ENCODE results near the gene PCSK7.

PCSK7 gene

GRCh38 chr11:117195761-117196160 is 36.1 kb downstream of the PCSK7 start:
- Histone ChIP-seq H3K4me3 (ENCODE audit: severe bottlenecking) (no peak overlapping the region), H3K4me1 (ENCODE audit: insufficient read depth, poor library complexity, severe bottlenecking) (peaks cover 4% of the 10 kb centered on the region), H3K27me3 (ENCODE audit: insufficient read depth, poor library complexity, severe bottlenecking) (no peaks in the 10 kb centered on the region), H3K36me3 (ENCODE audit: low read depth) (peaks cover under 1% of the 10 kb centered on the region; the same call in 1 of the 2 replicates), H3K27ac (ENCODE audit: poor library complexity, severe bottlenecking) (no peak overlapping the region), H3K9me3 (ENCODE audit: severe bottlenecking) (no peaks in the 10 kb centered on the region)
- DNase-seq (ENCODE audit: low spot score) (no peak), ATAC-seq (ENCODE audit: low read depth) (no peak)
- TF ChIP-seq, protein P1, sequence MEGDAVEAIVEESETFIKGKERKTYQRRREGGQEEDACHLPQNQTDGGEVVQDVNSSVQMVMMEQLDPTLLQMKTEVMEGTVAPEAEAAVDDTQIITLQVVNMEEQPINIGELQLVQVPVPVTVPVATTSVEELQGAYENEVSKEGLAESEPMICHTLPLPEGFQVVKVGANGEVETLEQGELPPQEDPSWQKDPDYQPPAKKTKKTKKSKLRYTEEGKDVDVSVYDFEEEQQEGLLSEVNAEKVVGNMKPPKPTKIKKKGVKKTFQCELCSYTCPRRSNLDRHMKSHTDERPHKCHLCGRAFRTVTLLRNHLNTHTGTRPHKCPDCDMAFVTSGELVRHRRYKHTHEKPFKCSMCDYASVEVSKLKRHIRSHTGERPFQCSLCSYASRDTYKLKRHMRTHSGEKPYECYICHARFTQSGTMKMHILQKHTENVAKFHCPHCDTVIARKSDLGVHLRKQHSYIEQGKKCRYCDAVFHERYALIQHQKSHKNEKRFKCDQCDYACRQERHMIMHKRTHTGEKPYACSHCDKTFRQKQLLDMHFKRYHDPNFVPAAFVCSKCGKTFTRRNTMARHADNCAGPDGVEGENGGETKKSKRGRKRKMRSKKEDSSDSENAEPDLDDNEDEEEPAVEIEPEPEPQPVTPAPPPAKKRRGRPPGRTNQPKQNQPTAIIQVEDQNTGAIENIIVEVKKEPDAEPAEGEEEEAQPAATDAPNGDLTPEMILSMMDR (IDR thresholded peaks at IDR 0.05; ENCODE audit: poor library complexity, severe bottlenecking) = no peak

GRCh38 chr11:117195258-117195657 is 36.6 kb downstream of the PCSK7 start:
- peaks cover 4% of the 10 kb centered on the region; the same call in 1 of the 2 replicates for H3K36me3 ChIP-seq (ENCODE audit: low read depth)
- TF ChIP-seq, protein P1 (IDR thresholded peaks at IDR 0.05; ENCODE audit: poor library complexity, severe bottlenecking) = no peak
- H3K27me3 ChIP-seq (ENCODE audit: insufficient read depth, poor library complexity, severe bottlenecking) = no peaks in the 10 kb centered on the region
- H3K9me3 ChIP-seq (ENCODE audit: severe bottlenecking) = no peaks in the 10 kb centered on the region
- ATAC-seq (ENCODE audit: low read depth) (no peak), DNase-seq (ENCODE audit: low spot score) (no peak)
- H3K4me3 ChIP-seq (ENCODE audit: severe bottlenecking) = no peak overlapping the region
- no peak overlapping the region for H3K27ac ChIP-seq (ENCODE audit: poor library complexity, severe bottlenecking)
- peaks cover 4% of the 10 kb centered on the region for H3K4me1 ChIP-seq (ENCODE audit: insufficient read depth, poor library complexity, severe bottlenecking)

DNA sequence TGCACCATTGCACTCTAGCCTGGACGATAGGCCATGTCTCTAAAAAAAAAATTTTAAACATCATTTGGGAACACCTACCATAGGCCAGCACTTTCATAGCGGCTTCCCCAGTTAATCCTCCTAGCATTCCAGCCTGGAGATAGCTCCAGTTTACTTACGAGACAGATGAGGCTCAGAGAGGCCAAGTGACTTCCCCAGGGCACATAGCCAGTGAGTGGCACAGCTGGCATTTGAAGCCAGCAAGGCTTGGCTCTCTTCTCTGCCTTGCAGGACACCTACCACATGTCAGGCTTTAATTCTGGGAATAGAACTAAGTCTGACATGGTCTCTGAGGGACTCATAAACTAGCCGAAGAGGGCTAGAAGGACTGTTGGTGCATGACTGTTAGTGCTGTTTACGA is 37.6 kb downstream of the PCSK7 start:
- TF ChIP-seq, protein P1 (IDR thresholded peaks at IDR 0.05; ENCODE audit: poor library complexity, severe bottlenecking) = no peak
- Histone ChIP-seq H3K36me3 (ENCODE audit: low read depth) (peaks cover 8% of the 10 kb centered on the region; the same call in 1 of the 2 replicates), H3K4me1 (ENCODE audit: insufficient read depth, poor library complexity, severe bottlenecking) (peaks cover 4% of the 10 kb centered on the region), H3K9me3 (ENCODE audit: severe bottlenecking) (no peaks in the 10 kb centered on the region), H3K27me3 (ENCODE audit: insufficient read depth, poor library complexity, severe bottlenecking) (no peaks in the 10 kb centered on the region), H3K4me3 (ENCODE audit: severe bottlenecking) (no peak overlapping the region), H3K27ac (ENCODE audit: poor library complexity, severe bottlenecking) (no peak overlapping the region)
- DNase-seq (ENCODE audit: low spot score) (no peak), ATAC-seq (ENCODE audit: low read depth) (no peak)

GRCh38 chr11:117193130-117194020 is 38.5 kb downstream of the PCSK7 start:
- DNase-seq (ENCODE audit: low spot score) (peak; percentile 14), ATAC-seq (ENCODE audit: low read depth) (no peak)
- Histone ChIP-seq H3K9me3 (ENCODE audit: severe bottlenecking) (no peaks in the 10 kb centered on the region), H3K4me1 (ENCODE audit: insufficient read depth, poor library complexity, severe bottlenecking) (no peaks in the 10 kb centered on the region), H3K4me3 (ENCODE audit: severe bottlenecking) (no peak overlapping the region), H3K27ac (ENCODE audit: poor library complexity, severe bottlenecking) (no peak overlapping the region), H3K36me3 (ENCODE audit: low read depth) (peaks cover 8% of the 10 kb centered on the region; the same call in 1 of the 2 replicates), H3K27me3 (ENCODE audit: insufficient read depth, poor library complexity, severe bottlenecking) (no peaks in the 10 kb centered on the region)
- TF ChIP-seq, protein P1 (IDR thresholded peaks at IDR 0.05; ENCODE audit: poor library complexity, severe bottlenecking) = no peak

GRCh38 chr11:117192401-117192875 is 39.4 kb downstream of the PCSK7 start:
- DNase-seq (ENCODE audit: low spot score) (peak; percentile 43), ATAC-seq (ENCODE audit: low read depth) (no peak)
- Histone ChIP-seq H3K27ac (ENCODE audit: poor library complexity, severe bottlenecking) (no peak overlapping the region), H3K4me3 (ENCODE audit: severe bottlenecking) (no peak overlapping the region), H3K4me1 (ENCODE audit: insufficient read depth, poor library complexity, severe bottlenecking) (no peaks in the 10 kb centered on the region), H3K36me3 (ENCODE audit: low read depth) (peaks cover 8% of the 10 kb centered on the region; the same call in 1 of the 2 replicates), H3K27me3 (ENCODE audit: insufficient read depth, poor library complexity, severe bottlenecking) (no peaks in the 10 kb centered on the region), H3K9me3 (ENCODE audit: severe bottlenecking) (no peaks in the 10 kb centered on the region)
- TF ChIP-seq, protein P1 (IDR thresholded peaks at IDR 0.05; ENCODE audit: poor library complexity, severe bottlenecking) = no peak
